Activated CD4-positive, alpha-beta T cell treated with anti-CD3 and anti-CD28 coated beads, Interleukin-2, amount 50 U/mL, for 48 hours (primary cell): ENCODE data around the gene PDE1C.
"Not testable (repeated sequence)": the region's sequence is repeated elsewhere in the genome, so short reads cannot be mapped to it uniquely, and the experiment has no call there.

Experiments
- DNase-seq, 2 experiments: peaks; one replicate each; pipeline ENCODE4 v3.0.0-alpha.2; 2020

The PDE1C gene

GRCh38 chr7:32070406-32071360, at the start of gene PDE1C:
PDE1C (minus strand) TSS chr7:32070407.
- no peak for DNase-seq

- DNase-seq = no peak
Observed at GRCh38 chr7:32119790-32120196, 49.6 kb upstream of the PDE1C start.

GRCh38 chr7:32117837-32118236, 47.6 kb upstream of the PDE1C start:
- DNase-seq = no peak

- DNase-seq = no peak
Observed at GRCh38 chr7:32116436-32116835, 46.2 kb upstream of the PDE1C start.

- no peak for DNase-seq
Observed at GRCh38 chr7:32115831-32116230, 45.6 kb upstream of the PDE1C start.

GRCh38 chr7:32108651-32109050, 38.4 kb upstream of the PDE1C start:
- DNase-seq = no peak

- no peak for DNase-seq
Observed at GRCh38 chr7:32104766-32105165, 34.6 kb upstream of the PDE1C start.

- DNase-seq = no peak
Observed at GRCh38 chr7:32103361-32103760, 33.2 kb upstream of the PDE1C start.

GRCh38 chr7:32102432-32102873, 32.2 kb upstream of the PDE1C start:
- no peak for DNase-seq

GRCh38 chr7:32100407-32100907, 30.2 kb upstream of the PDE1C start:
- no peak for DNase-seq

GRCh38 chr7:32094516-32094915, 24.3 kb upstream of the PDE1C start:
- no peak for DNase-seq

- no peak for DNase-seq
Observed at GRCh38 chr7:32093415-32094408, 23.5 kb upstream of the PDE1C start.

- DNase-seq = no peak
Observed at GRCh38 chr7:32092346-32092745, 22.1 kb upstream of the PDE1C start.

- no peak for DNase-seq
Observed at GRCh38 chr7:32091608-32092210, 21.5 kb upstream of the PDE1C start.

- DNase-seq = no peak
Observed at GRCh38 chr7:32089678-32090077, 19.5 kb upstream of the PDE1C start.

- no peak for DNase-seq
Observed at GRCh38 chr7:32089256-32089655, 19.0 kb upstream of the PDE1C start.

GRCh38 chr7:32088451-32088881, 18.3 kb upstream of the PDE1C start:
- no peak for DNase-seq

GRCh38 chr7:32079510-32079909, 9.3 kb upstream of the PDE1C start:
- DNase-seq = no peak

GRCh38 chr7:32078824-32079223, 8.6 kb upstream of the PDE1C start:
- DNase-seq = no peak

GRCh38 chr7:32077806-32078205, 7.6 kb upstream of the PDE1C start:
- DNase-seq = no peak

- not testable (repeated sequence) for DNase-seq
Observed at GRCh38 chr7:32076802-32077201, 6.6 kb upstream of the PDE1C start.

- DNase-seq = no peak
Observed at GRCh38 chr7:32075612-32076011, 5.4 kb upstream of the PDE1C start.
